NCI-H1092 treated with DMSO at 0.1 percent for 48 hours (cell line): ENCODE measurements around the gene CTIF.
"Not testable (repeated sequence)": the region's sequence is repeated elsewhere in the genome, so short reads cannot be mapped to it uniquely, and the experiment has no call there.

Experiments used
- DNase-seq: peaks from one replicate; lab custom pipeline; 2025; lab: John Stamatoyannopoulos, UW

CTIF gene

GRCh38 chr18:48538531-48539405, at the start of gene CTIF:
Gene CTIF (plus strand): TSS chr18:48539031. CDS start chr18:48619566, 80,535 bp downstream.
- peak; percentile 98 for DNase-seq

GRCh38 chr18:48490641-48491293, 48.1 kb upstream of the CTIF start:
- DNase-seq, result no peak

DNA sequence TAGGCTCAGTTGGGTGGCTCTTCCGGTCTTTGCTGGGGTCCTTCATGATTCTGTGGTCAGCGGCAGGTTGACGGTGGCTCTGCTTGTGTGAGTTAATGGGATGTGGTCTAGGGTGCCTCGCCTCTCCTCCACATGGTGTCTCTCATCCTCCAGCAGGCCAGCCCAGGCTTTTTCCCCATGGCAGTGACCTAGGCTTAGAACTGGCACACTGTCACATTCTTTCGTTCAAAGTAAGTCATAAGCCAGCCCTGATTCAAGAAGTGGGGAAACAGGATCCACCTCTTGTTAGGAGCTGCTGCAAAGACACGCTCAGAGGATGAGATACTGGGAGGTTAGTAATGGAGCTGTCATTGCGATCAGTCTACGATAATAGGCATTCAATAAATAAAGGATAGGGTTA, 46.0 kb upstream of the CTIF start:
- no peak for DNase-seq

GRCh38 chr18:48493434-48494230, 45.2 kb upstream of the CTIF start:
- DNase-seq, result no peak

DNA sequence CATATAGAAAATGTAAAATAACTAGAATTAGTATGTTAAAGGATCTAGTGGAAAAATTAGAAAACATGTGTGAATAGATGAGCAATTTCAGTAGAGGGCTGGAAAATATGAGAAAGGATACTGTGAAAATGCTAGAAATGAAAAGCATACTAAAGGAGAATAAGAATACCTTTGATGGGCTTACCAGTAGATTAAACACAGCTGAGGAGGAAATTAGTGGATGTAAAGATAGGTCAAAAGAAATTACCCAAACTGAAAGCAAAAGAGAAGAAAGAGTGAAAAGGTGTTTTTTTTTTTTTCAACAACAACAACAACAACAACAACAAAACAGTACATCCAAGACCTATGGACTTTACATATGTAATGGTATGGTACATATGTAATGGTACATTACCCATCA, 41.0 kb upstream of the CTIF start:
- DNase-seq, result no peak

GRCh38 chr18:48500517-48500916, 38.3 kb upstream of the CTIF start:
- DNase-seq, result no peak

DNA sequence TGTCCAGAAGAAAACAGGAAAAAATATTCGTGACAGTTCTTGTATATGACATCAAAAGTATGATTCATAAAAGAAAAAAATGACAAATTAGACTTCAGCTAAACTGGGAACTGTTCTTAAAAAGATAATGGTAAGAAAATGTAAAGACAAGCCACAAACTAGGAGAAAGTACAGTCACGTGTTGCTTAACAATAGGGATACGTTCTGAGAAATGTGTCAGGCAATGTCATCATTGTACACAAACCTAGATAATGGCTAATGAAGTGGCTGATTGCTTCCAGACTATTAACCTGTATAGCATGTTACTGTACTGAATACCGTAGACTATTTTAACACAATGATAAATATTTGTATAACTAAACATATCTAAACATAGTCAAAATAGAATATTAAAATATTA, 35.9 kb upstream of the CTIF start:
- no peak for DNase-seq

- DNase-seq, result no peak
Observed at GRCh38 chr18:48504819-48505218, 34.0 kb upstream of the CTIF start.

GRCh38 chr18:48506983-48507568, 31.8 kb upstream of the CTIF start:
- DNase-seq, result not testable (repeated sequence)

GRCh38 chr18:48512498-48512897, 26.3 kb upstream of the CTIF start:
- not testable (repeated sequence) for DNase-seq

DNA sequence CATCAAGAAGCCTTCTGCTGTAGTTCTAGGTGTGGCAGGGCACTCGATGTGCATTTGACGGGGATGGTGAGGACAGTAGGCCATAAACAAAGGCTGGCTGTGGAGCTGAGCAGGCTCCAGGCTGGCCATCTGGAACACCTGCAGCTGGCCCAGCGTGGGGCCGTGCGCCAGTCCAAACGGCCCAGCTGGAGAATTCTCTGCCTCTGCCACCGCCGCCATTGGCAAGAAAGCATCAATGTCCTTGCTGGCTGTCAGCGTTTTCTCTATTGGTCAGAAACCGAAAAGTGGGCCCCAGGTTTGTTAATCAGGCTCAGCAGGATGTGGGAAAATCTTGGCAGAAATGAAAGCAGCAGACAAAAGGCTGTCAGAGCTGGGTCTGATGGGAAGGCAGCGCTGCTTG, 24.0 kb upstream of the CTIF start:
- DNase-seq, result peak; percentile 53

DNA sequence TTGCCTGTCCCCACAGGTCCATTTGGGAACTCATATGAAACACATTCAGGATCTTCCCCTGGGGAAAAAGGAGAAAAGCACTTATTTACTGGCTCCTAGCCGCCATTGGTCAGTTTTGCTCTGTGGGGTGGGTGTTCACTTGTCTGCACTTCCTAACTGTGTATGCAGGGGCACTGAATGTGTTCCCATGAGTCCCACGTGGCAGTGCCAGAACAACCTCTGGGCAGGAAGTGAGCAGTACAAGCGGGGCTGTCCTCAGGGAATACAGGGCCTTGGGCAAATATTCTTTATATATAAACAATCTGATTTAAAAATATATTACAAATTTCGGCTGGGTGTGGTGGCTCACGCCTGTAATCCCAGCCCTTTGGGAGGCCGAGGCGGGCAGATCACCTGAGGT, 21.8 kb upstream of the CTIF start:
- DNase-seq, result no peak

DNA sequence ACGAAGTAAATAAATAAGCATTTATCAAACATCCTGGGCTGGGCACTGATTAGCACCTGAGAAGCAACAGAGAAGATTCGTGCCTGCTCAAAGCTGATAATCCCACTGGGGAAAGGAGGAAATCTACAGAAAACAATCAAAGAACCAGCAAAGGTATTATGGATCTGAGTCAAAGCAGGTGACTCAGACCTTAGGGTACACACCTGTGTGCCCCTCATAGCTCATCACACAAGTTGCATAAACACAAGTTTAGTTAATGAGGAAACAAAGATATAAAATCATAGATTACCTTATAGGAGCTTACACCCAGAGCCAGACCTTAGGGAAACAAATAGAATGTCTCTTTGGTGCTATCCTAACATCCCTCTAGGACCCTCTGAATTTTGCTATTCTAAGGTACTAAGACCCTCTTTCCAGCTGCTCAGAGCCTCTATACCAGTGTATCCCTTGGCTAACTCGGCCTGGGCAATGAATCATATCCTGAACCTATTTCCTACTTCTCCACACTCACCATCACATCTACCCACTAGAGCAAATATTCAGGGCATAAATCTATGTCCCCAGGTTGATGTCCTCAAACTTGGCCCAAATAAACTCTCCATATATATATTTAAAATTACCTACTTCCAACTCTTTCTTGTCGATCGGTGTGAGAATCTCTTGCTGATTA, 19.3 kb upstream of the CTIF start:
- no peak for DNase-seq

DNA sequence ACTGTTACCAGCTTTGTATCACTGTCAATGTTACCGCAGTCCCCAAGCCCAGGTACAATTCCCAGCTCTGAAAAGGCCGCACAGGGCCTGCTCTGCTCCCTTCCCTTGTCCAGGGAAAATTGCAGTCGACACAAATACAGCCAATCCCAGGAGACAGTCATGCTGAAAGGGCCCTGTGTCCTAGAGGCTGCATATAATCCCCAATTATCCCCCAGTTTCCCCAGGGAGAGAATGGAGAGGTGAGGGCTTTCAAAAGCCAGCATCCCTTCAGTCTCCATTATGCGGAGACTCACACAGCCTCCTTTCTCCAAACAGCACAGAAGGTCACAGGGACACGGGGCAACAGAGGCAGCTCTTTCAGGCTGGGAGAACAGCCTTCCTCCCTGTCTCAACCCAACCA, 17.1 kb upstream of the CTIF start:
- DNase-seq, result no peak

GRCh38 chr18:48525671-48526070, 13.2 kb upstream of the CTIF start:
- no peak for DNase-seq

DNA sequence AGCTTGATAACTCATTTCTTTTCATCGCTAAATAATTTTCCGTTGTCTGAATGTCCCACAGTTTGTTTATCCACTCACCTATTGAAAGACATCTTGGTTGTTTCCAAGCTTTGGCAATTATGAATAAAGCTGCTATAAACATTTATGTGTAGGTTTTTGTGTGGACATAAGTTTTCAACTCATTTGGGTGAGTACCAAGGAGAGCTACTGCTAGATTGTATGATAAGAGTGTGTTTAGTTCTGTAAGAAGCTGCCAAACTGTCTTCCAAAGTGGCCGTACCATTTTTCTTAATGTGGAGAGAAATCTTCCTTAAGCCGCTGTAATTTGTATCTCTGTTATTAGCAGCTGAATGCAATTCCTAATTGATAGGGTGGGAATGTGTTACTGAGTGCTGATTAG, 11.4 kb upstream of the CTIF start:
- no peak for DNase-seq

GRCh38 chr18:48528861-48529260, 10.0 kb upstream of the CTIF start:
- no peak for DNase-seq

GRCh38 chr18:48529796-48530195, 9.0 kb upstream of the CTIF start:
- DNase-seq, result no peak

- DNase-seq, result no peak
Observed at GRCh38 chr18:48530399-48531081, 8.3 kb upstream of the CTIF start.

- DNase-seq, result no peak
Observed at GRCh38 chr18:48531082-48531403, 7.8 kb upstream of the CTIF start.

GRCh38 chr18:48531908-48532307, 6.9 kb upstream of the CTIF start:
- DNase-seq, result no peak
